Measurements from ENCODE around the gene SERPIND1.

The SERPIND1 gene

GRCh38 chr22:20788627-20789344 is 14.9 kb downstream of the SERPIND1 start:
- Histone ChIP-seq H3F3A (ENCODE audit: insufficient read depth, low read length) (no peaks in the 10 kb centered on the region), H3K4me1 (ENCODE audit: low read length) (no peaks in the 10 kb centered on the region), H2AFZ (ENCODE audit: low read length) (no peak overlapping the region), H3K4me3 (ENCODE audit: low read length) (no peak overlapping the region), H3K9ac (ENCODE audit: low read length) (no peak overlapping the region), H3K27me3 (replicated peaks; ENCODE audit: insufficient read depth, low read length) (no peaks in the 10 kb centered on the region), H3K36me3 (replicated peaks; ENCODE audit: insufficient read depth, low read length) (no peaks in the 10 kb centered on the region), H4K20me1 (ENCODE audit: insufficient read depth, low read length) (no peaks in the 10 kb centered on the region), H3K79me2 (ENCODE audit: low read length) (no peaks in the 10 kb centered on the region), H3K27ac (ENCODE audit: low read length) (no peak overlapping the region), H3K4me2 (ENCODE audit: low read depth, low read length) (no peak overlapping the region), H3K9me2 (replicated peaks; ENCODE audit: insufficient read depth, low read length) (no peaks in the 10 kb centered on the region), H3K9me3 (replicated peaks; ENCODE audit: insufficient read depth, low read length) (no peaks in the 10 kb centered on the region)
- TF ChIP-seq EZH2phosphoT487 (IDR thresholded peaks at IDR 0.05; ENCODE audit: low read length) (no peak), EZH2 (optimal IDR thresholded peaks at IDR 0.05; ENCODE audit: low read depth, low read length) (no peak)
- TF ChIP-seq, protein P1, sequence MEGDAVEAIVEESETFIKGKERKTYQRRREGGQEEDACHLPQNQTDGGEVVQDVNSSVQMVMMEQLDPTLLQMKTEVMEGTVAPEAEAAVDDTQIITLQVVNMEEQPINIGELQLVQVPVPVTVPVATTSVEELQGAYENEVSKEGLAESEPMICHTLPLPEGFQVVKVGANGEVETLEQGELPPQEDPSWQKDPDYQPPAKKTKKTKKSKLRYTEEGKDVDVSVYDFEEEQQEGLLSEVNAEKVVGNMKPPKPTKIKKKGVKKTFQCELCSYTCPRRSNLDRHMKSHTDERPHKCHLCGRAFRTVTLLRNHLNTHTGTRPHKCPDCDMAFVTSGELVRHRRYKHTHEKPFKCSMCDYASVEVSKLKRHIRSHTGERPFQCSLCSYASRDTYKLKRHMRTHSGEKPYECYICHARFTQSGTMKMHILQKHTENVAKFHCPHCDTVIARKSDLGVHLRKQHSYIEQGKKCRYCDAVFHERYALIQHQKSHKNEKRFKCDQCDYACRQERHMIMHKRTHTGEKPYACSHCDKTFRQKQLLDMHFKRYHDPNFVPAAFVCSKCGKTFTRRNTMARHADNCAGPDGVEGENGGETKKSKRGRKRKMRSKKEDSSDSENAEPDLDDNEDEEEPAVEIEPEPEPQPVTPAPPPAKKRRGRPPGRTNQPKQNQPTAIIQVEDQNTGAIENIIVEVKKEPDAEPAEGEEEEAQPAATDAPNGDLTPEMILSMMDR (IDR thresholded peaks at IDR 0.05; ENCODE audit: low read length): no peak
- no peak for DNase-seq

- DNase-seq: no peak
- no peak overlapping the region for H2AFZ ChIP-seq (ENCODE audit: low read length)
- TF ChIP-seq, protein P1 (IDR thresholded peaks at IDR 0.05; ENCODE audit: low read length): no peak
- TF ChIP-seq EZH2phosphoT487 (IDR thresholded peaks at IDR 0.05; ENCODE audit: low read length) (no peak), EZH2 (optimal IDR thresholded peaks at IDR 0.05; ENCODE audit: low read depth, low read length) (no peak)
- no peaks in the 10 kb centered on the region for H3F3A ChIP-seq (ENCODE audit: insufficient read depth, low read length)
- no peak overlapping the region for H3K27ac ChIP-seq (ENCODE audit: low read length)
- H4K20me1 ChIP-seq (ENCODE audit: insufficient read depth, low read length): no peaks in the 10 kb centered on the region
- H3K4me2 ChIP-seq (ENCODE audit: low read depth, low read length): no peak overlapping the region
- no peaks in the 10 kb centered on the region for H3K79me2 ChIP-seq (ENCODE audit: low read length)
- no peaks in the 10 kb centered on the region for H3K27me3 ChIP-seq (replicated peaks; ENCODE audit: insufficient read depth, low read length)
- no peaks in the 10 kb centered on the region for H3K36me3 ChIP-seq (replicated peaks; ENCODE audit: insufficient read depth, low read length)
- H3K9me2 ChIP-seq (replicated peaks; ENCODE audit: insufficient read depth, low read length): no peaks in the 10 kb centered on the region
- no peaks in the 10 kb centered on the region for H3K4me1 ChIP-seq (ENCODE audit: low read length)
- H3K4me3 ChIP-seq (ENCODE audit: low read length): no peak overlapping the region
- H3K9me3 ChIP-seq (replicated peaks; ENCODE audit: insufficient read depth, low read length): no peaks in the 10 kb centered on the region
- H3K9ac ChIP-seq (ENCODE audit: low read length): no peak overlapping the region
These were observed 18.5 kb downstream of the SERPIND1 start for GRCh38 chr22:20792221-20792965.

- Histone ChIP-seq H2AFZ (ENCODE audit: low read length) (no peak overlapping the region), H3K9me3 (replicated peaks; ENCODE audit: insufficient read depth, low read length) (no peaks in the 10 kb centered on the region), H3F3A (ENCODE audit: insufficient read depth, low read length) (no peaks in the 10 kb centered on the region), H3K4me1 (ENCODE audit: low read length) (no peaks in the 10 kb centered on the region), H3K9me2 (replicated peaks; ENCODE audit: insufficient read depth, low read length) (no peaks in the 10 kb centered on the region), H3K79me2 (ENCODE audit: low read length) (no peaks in the 10 kb centered on the region), H3K9ac (ENCODE audit: low read length) (no peak overlapping the region), H3K36me3 (replicated peaks; ENCODE audit: insufficient read depth, low read length) (no peaks in the 10 kb centered on the region), H3K4me3 (ENCODE audit: low read length) (no peak overlapping the region), H3K27me3 (replicated peaks; ENCODE audit: insufficient read depth, low read length) (no peaks in the 10 kb centered on the region), H4K20me1 (ENCODE audit: insufficient read depth, low read length) (no peaks in the 10 kb centered on the region), H3K4me2 (ENCODE audit: low read depth, low read length) (no peak overlapping the region), H3K27ac (ENCODE audit: low read length) (no peak overlapping the region)
- TF ChIP-seq, protein P1 (IDR thresholded peaks at IDR 0.05; ENCODE audit: low read length): no peak
- TF ChIP-seq EZH2phosphoT487 (IDR thresholded peaks at IDR 0.05; ENCODE audit: low read length) (no peak), EZH2 (optimal IDR thresholded peaks at IDR 0.05; ENCODE audit: low read depth, low read length) (no peak)
- no peak for DNase-seq
These were observed 19.2 kb downstream of the SERPIND1 start for GRCh38 chr22:20792966-20793728.
